ENCODE data around the gene PRPH.

GRCh38 chr12:49260166-49260565, 34.8 kb upstream of the PRPH start:
- TF ChIP-seq, protein P1, sequence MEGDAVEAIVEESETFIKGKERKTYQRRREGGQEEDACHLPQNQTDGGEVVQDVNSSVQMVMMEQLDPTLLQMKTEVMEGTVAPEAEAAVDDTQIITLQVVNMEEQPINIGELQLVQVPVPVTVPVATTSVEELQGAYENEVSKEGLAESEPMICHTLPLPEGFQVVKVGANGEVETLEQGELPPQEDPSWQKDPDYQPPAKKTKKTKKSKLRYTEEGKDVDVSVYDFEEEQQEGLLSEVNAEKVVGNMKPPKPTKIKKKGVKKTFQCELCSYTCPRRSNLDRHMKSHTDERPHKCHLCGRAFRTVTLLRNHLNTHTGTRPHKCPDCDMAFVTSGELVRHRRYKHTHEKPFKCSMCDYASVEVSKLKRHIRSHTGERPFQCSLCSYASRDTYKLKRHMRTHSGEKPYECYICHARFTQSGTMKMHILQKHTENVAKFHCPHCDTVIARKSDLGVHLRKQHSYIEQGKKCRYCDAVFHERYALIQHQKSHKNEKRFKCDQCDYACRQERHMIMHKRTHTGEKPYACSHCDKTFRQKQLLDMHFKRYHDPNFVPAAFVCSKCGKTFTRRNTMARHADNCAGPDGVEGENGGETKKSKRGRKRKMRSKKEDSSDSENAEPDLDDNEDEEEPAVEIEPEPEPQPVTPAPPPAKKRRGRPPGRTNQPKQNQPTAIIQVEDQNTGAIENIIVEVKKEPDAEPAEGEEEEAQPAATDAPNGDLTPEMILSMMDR (IDR thresholded peaks at IDR 0.05; ENCODE audit: insufficient read depth, low read length, poor library complexity, severe bottlenecking) = no peak
- no peak for TF ChIP-seq EZH2phosphoT487 (conservative IDR thresholded peaks at IDR 0.05; ENCODE audit: low read length)
